ENCODE measurements around the gene EEIG1.

DNA sequence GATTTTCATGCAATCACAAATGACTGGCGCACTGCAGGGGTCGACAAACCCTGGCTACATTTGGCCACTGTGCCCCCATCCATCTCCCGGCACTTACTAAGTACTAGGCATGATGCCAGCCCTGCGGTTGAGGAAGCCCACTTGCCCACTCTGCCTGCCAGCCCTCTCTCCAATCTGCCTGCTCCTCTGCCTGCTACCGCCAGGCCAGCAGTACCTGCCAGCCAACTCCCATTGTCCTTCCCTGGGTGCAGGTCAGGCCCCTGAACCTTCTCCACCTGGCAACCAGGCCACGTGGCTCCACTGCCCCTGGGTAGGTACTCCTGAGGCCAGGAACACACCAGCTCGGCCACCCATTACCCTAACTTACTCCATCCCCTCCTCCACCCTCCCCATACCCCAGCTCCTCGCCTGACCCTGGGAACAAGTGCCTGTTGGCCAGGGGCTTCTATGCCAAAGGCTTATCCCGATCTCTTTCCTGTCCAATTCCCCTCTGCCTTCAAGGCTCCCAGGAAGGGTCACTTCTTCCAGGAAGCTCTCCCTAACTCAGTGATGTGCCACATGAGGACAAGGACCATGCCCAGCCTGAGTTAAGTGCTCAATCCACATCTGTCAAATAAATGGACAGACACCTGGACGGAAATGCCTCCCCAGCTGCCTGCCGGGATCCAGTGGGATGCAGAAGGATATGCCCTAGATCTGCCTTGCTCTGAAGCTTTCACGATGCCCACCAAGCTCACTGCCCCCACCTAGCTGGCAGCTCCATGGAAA lies 6.6 kb downstream of the EEIG1 start:
- TF ChIP-seq CTCF (conservative IDR thresholded peaks at IDR 0.05; ENCODE audit: low read length) (no peak), EZH2phosphoT487 (IDR thresholded peaks at IDR 0.05; ENCODE audit: borderline replicate concordance) (no peak)
